OCI-LY3 (cell line): ENCODE measurements around the gene GPC3.

ENCODE experiments used
- CTCF ChIP-seq: fragments of 200-600, 300-600 bp; sonication (generic); IDR thresholded peaks from 2 replicates; pipeline ENCODE4 v1.5.1; 2014; ENCODE audit warnings: antibody characterized with exemption, low read length, low read depth
- EZH2phosphoT487 ChIP-seq: fragments of 200-600 bp; shearing (Covaris generic); IDR thresholded peaks from 2 replicates; pipeline ENCODE4 v1.6.1; 2018; ENCODE audit warnings: antibody characterized with exemption, mixed run types, low read depth

GRCh38 chrX:133655275-133656265 is 329.8 kb downstream of the GPC3 start:
- TF ChIP-seq CTCF: no peak
- TF ChIP-seq EZH2phosphoT487: no peak
